IMR-90 (cell line): ENCODE results near the gene RRP8. TPM values are rescaled to one million over a fixed set of nuclear protein-coding genes. Genes with fewer than 3 reads are reported as not detected.
A peak's percentile ranks its signal among the peaks of the same experiment; 100 is the strongest.

Source experiments
- ATAC-seq: fragments of 200-7000 bp; cut with Tn5 transposase; 2 replicates; pipeline ENCODE4 v1.9.1; 2020; ENCODE audit warnings: low read depth, mild to moderate bottlenecking, moderate library complexity
- BruUV-seq: library from RNA; stranded (reverse); fragments of 400-500 nt; replicated peaks from 2 replicates; lab custom pipeline; 2021; lab: Mats Ljungman, UMichigan
- CTCF ChIA-PET: fragments of 300-600 bp; formaldehyde crosslinking; extraction: SDS; loops from one replicate; lab custom pipeline; 2021; ENCODE audit warnings: antibody characterized with exemption; lab: Yijun Ruan, JAX
- POLR2A ChIA-PET: fragments of 300-600 bp; sonication (Branson Sonifier 250); formaldehyde crosslinking; loops from one replicate; lab custom pipeline; 2022; ENCODE audit warnings: antibody characterized with exemption; ENCODE audit not compliant: unreplicated experiment; lab: Charles Lee
- DNase-seq: peaks from one replicate; pipeline ENCODE4 v3.0.0; 2013
- H2AFZ ChIP-seq: replicated peaks from 2 replicates; pipeline ENCODE3; 2013; ENCODE audit warnings: low read length, mild to moderate bottlenecking; ENCODE audit not compliant: poor library complexity
- H2AK5ac ChIP-seq: 2 replicates; pipeline ENCODE4 v1.6.1; 2013; ENCODE audit warnings: low read depth, low read length, inconsistent platforms
- H2AK9ac ChIP-seq: replicated peaks from 2 replicates; pipeline ENCODE3; 2013; ENCODE audit warnings: mild to moderate bottlenecking, low read depth, low read length, moderate library complexity; ENCODE audit not compliant: poor library complexity
- H2BK120ac ChIP-seq: 2 replicates; pipeline ENCODE4 v1.6.1; 2013; ENCODE audit warnings: low read depth, low read length, inconsistent platforms
- H2BK15ac ChIP-seq: 3 replicates; pipeline ENCODE4 v1.6.1; 2013; ENCODE audit warnings: low read depth, low read length, inconsistent platforms
- H2BK20ac ChIP-seq: 2 replicates; pipeline ENCODE4 v1.6.1; 2013; ENCODE audit warnings: low read depth, mild to moderate bottlenecking, inconsistent platforms, low read length, moderate library complexity
- H2BK5ac ChIP-seq: 2 replicates; pipeline ENCODE4 v1.6.1; 2013; ENCODE audit warnings: mild to moderate bottlenecking, low read depth, low read length, inconsistent platforms; ENCODE audit not compliant: poor library complexity, severe bottlenecking
- H3K14ac ChIP-seq: replicated peaks from 2 replicates; pipeline ENCODE4 v1.6.1; 2013; ENCODE audit warnings: low read depth, low read length, inconsistent platforms
- H3K18ac ChIP-seq: 2 replicates; pipeline ENCODE4 v1.6.1; 2013; ENCODE audit warnings: low read depth, low read length, control low read depth
- H3K23ac ChIP-seq: 2 replicates; pipeline ENCODE4 v1.6.1; 2013; ENCODE audit warnings: low read depth, low read length, inconsistent platforms
- H3K27ac ChIP-seq: 2 replicates; pipeline ENCODE4 v1.5.1; 2013; ENCODE audit warnings: mild to moderate bottlenecking, control low read depth, low read length; ENCODE audit not compliant: insufficient read depth
- H3K27me3 ChIP-seq: 2 replicates; pipeline ENCODE4 v1.6.1; 2013; ENCODE audit warnings: low read length; ENCODE audit not compliant: control insufficient read depth, insufficient read depth
- H3K36me3 ChIP-seq: 2 replicates; pipeline ENCODE4 v1.6.1; 2013; ENCODE audit warnings: low read length, mixed read lengths; ENCODE audit not compliant: control insufficient read depth, insufficient read depth
- H3K4ac ChIP-seq: 2 replicates; pipeline ENCODE4 v1.6.1; 2013; ENCODE audit warnings: low read depth, low read length, inconsistent platforms
- H3K4me1 ChIP-seq: 2 replicates; pipeline ENCODE4 v1.6.1; 2013; ENCODE audit warnings: low read length, mixed read lengths; ENCODE audit not compliant: control insufficient read depth, insufficient read depth
- H3K4me2 ChIP-seq: 2 replicates; pipeline ENCODE4 v1.6.1; 2013; ENCODE audit warnings: low read depth, mild to moderate bottlenecking, control low read depth, low read length, moderate library complexity
- H3K4me3 ChIP-seq: 2 replicates; pipeline ENCODE4 v1.5.1; 2013; ENCODE audit warnings: low read depth, mild to moderate bottlenecking, control low read depth, low read length, moderate library complexity; ENCODE audit not compliant: insufficient read depth
- H3K56ac ChIP-seq: 2 replicates; pipeline ENCODE4 v1.6.1; 2013; ENCODE audit warnings: low read length, inconsistent platforms; ENCODE audit not compliant: insufficient read depth; ENCODE audit errors: extremely low read depth
- H3K79me1 ChIP-seq, 2 experiments: 2 replicates each; pipeline ENCODE4 v1.6.1; 2013; ENCODE audit warnings: low read length in 2 of 2, inconsistent platforms in 1 of 2, low read depth in 1 of 2
- H3K9ac ChIP-seq: 2 replicates; pipeline ENCODE4 v1.6.1; 2013; ENCODE audit warnings: low read depth, low read length, control low read depth
- H3K9me1 ChIP-seq: 2 replicates; pipeline ENCODE4 v1.6.1; 2013; ENCODE audit warnings: low read length, inconsistent platforms; ENCODE audit not compliant: insufficient read depth
- H3K9me3 ChIP-seq: 2 replicates; pipeline ENCODE4 v1.6.1; 2013; ENCODE audit warnings: low read length; ENCODE audit not compliant: control insufficient read depth, insufficient read depth
- H4K20me1 ChIP-seq: 2 replicates; pipeline ENCODE4 v1.6.1; 2013; ENCODE audit warnings: low read length, inconsistent platforms; ENCODE audit not compliant: insufficient read depth
- H4K5ac ChIP-seq: 2 replicates; pipeline ENCODE4 v1.6.1; 2013; ENCODE audit warnings: mild to moderate bottlenecking, low read depth, low read length, control low read depth
- H4K8ac ChIP-seq, 2 experiments: 2 replicates each; pipeline ENCODE4 v1.6.1; 2013; ENCODE audit warnings: low read depth in 2 of 2, low read length in 2 of 2, control low read depth in 1 of 2, inconsistent platforms in 1 of 2
- H4K91ac ChIP-seq: 2 replicates; pipeline ENCODE4 v1.6.1; 2013; ENCODE audit warnings: low read depth, low read length, inconsistent platforms; ENCODE audit not compliant: insufficient read depth
- CEBPB ChIP-seq: IDR thresholded peaks from 2 replicates; pipeline ENCODE4 v1.6.1; 2012; ENCODE audit warnings: low read depth, low read length, improper control_type of control experiment
- CHD1 ChIP-seq: IDR thresholded peaks from 2 replicates; pipeline ENCODE4 v1.6.1; 2012; ENCODE audit warnings: low read depth, low read length, improper control_type of control experiment
- FOS ChIP-seq: fragments of 150-350 bp; IDR thresholded peaks from 2 replicates; pipeline ENCODE4 v1.6.1; 2016; ENCODE audit warnings: low read depth, low read length
- MAFK ChIP-seq: IDR thresholded peaks from 2 replicates; pipeline ENCODE4 v1.6.1; 2012; ENCODE audit warnings: low read depth, low read length, improper control_type of control experiment
- MXI1 ChIP-seq: IDR thresholded peaks from 2 replicates; pipeline ENCODE4 v1.6.1; 2012; ENCODE audit warnings: low read depth, mild to moderate bottlenecking, low read length, moderate library complexity, borderline replicate concordance
- NFE2L2 ChIP-seq: fragments of 150-350 bp; IDR thresholded peaks from 2 replicates; pipeline ENCODE4 v1.6.1; 2016; ENCODE audit warnings: low read depth, mild to moderate bottlenecking, low read length
- POLR2A ChIP-seq: IDR thresholded peaks from 2 replicates; pipeline ENCODE4 v1.6.1; 2012; ENCODE audit warnings: mild to moderate bottlenecking, low read depth, low read length
- RAD21 ChIP-seq: IDR thresholded peaks from 2 replicates; pipeline ENCODE4 v1.6.1; 2012; ENCODE audit warnings: low read length, improper control_type of control experiment
- RCOR1 ChIP-seq: IDR thresholded peaks from 2 replicates; pipeline ENCODE4 v1.6.1; 2012; ENCODE audit warnings: mild to moderate bottlenecking, low read length, improper control_type of control experiment; ENCODE audit not compliant: insufficient replicate concordance
- RFX5 ChIP-seq: IDR thresholded peaks from 2 replicates; pipeline ENCODE4 v1.8.0; 2012; ENCODE audit warnings: low read depth, mild to moderate bottlenecking, low read length, moderate library complexity
- SMC3 ChIP-seq: fragments of 150-350 bp; IDR thresholded peaks from 2 replicates; pipeline ENCODE4 v1.6.1; 2016; ENCODE audit warnings: low read depth, mild to moderate bottlenecking, antibody characterized with exemption, low read length, moderate library complexity
- WGBS, 2 experiments: methylation state at CpG; one replicate each; pipeline versions ENCODE4 v1.1.5 to v1.1.7; 2013; ENCODE audit warnings: missing lambda C conversion rate in 2 of 2; ENCODE audit not compliant: insufficient read length in 1 of 2; ENCODE audit errors: extremely low coverage in 2 of 2; 5-methylcytosine and 5-hydroxymethylcytosine counted together
- dilution Hi-C: fragments of 300-500 bp; cut with HindIII; formaldehyde crosslinking; loops from one replicate; pipeline ENCODE4 v1.14.3; 2018; ENCODE audit warnings: low sequenced_read_pairs; ENCODE audit not compliant: unreplicated experiment
- in situ Hi-C: fragments of 300-500 bp; cut with MboI; formaldehyde crosslinking; loops from 3 replicates; pipeline ENCODE4 v1.14.3; 2019; ENCODE audit warnings: low sequenced_read_pairs, inconsistent platforms, mixed read lengths
- intact Hi-C: fragments of 100-400 bp; cut with micrococcal nuclease; formaldehyde crosslinking; loops from 2 replicates; pipeline ENCODE4 v1.10.0; 2022
- polyA plus RNA-seq, 3 experiments: library from polyadenylated mRNA; depleted of rRNA; stranded (reverse); fragments of >200 nt; gene quantifications; 2 replicates each; pipeline ENCODE4 v1.2.3, GENCODE V29; 2012; ENCODE audit warnings: low replicate concordance in 1 of 3
- total RNA-seq: library from RNA; depleted of rRNA; stranded (reverse); fragments of >200 nt; gene quantifications from 2 replicates; pipeline ENCODE4 v1.2.3, GENCODE V29; 2012
- TF ChIP-seq, protein P1 (sequence below): fragments of 150-350 bp; IDR thresholded peaks from 2 replicates; pipeline ENCODE4 v1.6.1; 2017; ENCODE audit warnings: mild to moderate bottlenecking, antibody characterized with exemption, low read length, low read depth
- TF ChIP-seq, protein P2 (sequence below): conservative IDR thresholded peaks from 2 replicates; pipeline ENCODE4 v1.5.1; 2012; ENCODE audit warnings: mild to moderate bottlenecking, low read depth, low read length, improper control_type of control experiment

RRP8 gene
- total and polyA plus RNA-seq, 2 of the 4 experiments (the other 2 are of a cell fraction): 10.8 to 11.5 TPM

DNA sequence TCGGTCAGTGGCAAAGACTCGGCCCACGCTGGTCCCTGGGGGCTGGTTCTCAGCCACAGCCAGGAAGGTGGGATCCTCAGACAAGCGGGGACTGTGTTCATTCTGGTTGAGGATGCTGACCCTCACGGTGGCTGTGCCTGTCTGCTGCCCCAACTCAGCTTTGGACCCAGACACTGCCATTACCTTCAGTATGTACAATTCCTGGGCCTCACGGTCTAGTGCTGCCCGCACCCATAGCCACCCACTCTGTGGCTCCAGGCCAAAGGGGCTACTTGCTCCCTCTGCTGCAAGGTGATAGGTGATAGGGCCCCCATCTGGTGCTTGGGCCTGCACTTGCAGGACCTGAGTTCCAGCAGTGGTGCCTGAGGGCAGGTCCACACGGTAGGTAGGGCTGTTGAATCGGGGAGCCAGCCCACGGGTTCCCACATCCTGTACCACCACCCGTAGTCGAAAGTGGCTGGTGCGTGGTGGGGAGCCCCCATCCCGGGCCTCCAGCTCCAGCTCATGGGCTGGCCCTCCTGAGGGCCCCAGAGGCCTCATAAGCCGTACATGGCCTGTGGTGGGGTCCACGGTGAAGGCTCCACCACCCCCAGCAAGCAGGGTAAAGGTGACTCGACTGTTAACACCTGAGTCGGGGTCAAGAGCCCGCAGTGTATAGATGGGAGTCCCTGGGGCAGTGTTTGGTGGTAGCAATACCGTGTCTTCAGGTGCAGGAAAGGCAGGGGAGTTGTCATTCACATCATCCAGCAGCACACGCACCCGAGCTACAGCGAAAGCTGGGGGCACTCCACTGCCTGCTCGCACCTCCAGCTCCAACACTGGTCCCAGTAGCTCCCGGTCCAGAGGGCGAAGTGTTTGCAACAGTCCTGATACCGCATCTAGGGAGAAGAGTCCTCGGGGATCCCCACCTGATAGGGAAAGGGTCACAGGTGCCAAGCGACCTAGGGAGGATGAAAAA, 29.0 kb upstream of the RRP8 start:
- no peak overlapping the region for H2BK120ac ChIP-seq
- no peak overlapping the region for H3K4me3 ChIP-seq
- peaks cover 4% of the 10 kb centered on the region; the same call in 1 of the 2 replicates for H4K20me1 ChIP-seq
- H3K9me1 ChIP-seq: no peaks in the 10 kb centered on the region; the same call in 1 of the 2 replicates
- H3K27ac ChIP-seq: no peak overlapping the region
- BruUV-seq: TSS peak; percentile 53
- no peak overlapping the region for H4K8ac ChIP-seq
- H3K4me2 ChIP-seq: no peak overlapping the region
- no peak overlapping the region for H3K23ac ChIP-seq
- H2AK5ac ChIP-seq: no peak overlapping the region
- H3K4me1 ChIP-seq: peaks cover 7% of the 10 kb centered on the region
- no peak overlapping the region for H3K4ac ChIP-seq
- H3K36me3 ChIP-seq: peaks cover 47% of the 10 kb centered on the region
- in situ Hi-C loops: no loop called here
- H3K79me1 ChIP-seq: no peaks in the 10 kb centered on the region
- ChIA-PET POLR2A (no interaction called here), CTCF (interaction anchor here (0.7 kb wide), 1 partner anchor 13 kb away, joined by 3 read pairs; the partner anchor contains the start of gene TPP1)
- no peak overlapping the region for H2AFZ ChIP-seq
- no peak overlapping the region for H3K9ac ChIP-seq
- no peak overlapping the region for H4K5ac ChIP-seq
- no peak overlapping the region for H2BK15ac ChIP-seq
- TF ChIP-seq, protein P1, sequence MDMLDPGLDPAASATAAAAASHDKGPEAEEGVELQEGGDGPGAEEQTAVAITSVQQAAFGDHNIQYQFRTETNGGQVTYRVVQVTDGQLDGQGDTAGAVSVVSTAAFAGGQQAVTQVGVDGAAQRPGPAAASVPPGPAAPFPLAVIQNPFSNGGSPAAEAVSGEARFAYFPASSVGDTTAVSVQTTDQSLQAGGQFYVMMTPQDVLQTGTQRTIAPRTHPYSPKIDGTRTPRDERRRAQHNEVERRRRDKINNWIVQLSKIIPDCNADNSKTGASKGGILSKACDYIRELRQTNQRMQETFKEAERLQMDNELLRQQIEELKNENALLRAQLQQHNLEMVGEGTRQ: no peak
- TF ChIP-seq RAD21: no peak
- TF ChIP-seq RFX5: no peak
- TF ChIP-seq, protein P2, sequence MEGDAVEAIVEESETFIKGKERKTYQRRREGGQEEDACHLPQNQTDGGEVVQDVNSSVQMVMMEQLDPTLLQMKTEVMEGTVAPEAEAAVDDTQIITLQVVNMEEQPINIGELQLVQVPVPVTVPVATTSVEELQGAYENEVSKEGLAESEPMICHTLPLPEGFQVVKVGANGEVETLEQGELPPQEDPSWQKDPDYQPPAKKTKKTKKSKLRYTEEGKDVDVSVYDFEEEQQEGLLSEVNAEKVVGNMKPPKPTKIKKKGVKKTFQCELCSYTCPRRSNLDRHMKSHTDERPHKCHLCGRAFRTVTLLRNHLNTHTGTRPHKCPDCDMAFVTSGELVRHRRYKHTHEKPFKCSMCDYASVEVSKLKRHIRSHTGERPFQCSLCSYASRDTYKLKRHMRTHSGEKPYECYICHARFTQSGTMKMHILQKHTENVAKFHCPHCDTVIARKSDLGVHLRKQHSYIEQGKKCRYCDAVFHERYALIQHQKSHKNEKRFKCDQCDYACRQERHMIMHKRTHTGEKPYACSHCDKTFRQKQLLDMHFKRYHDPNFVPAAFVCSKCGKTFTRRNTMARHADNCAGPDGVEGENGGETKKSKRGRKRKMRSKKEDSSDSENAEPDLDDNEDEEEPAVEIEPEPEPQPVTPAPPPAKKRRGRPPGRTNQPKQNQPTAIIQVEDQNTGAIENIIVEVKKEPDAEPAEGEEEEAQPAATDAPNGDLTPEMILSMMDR: no peak
- TF ChIP-seq MAFK: no peak
- TF ChIP-seq CEBPB: no peak
- TF ChIP-seq SMC3: no peak
- TF ChIP-seq FOS: no peak
- TF ChIP-seq NFE2L2: no peak
- no peak for TF ChIP-seq POLR2A
- no peak for TF ChIP-seq RCOR1
- no peak for TF ChIP-seq MXI1
- TF ChIP-seq CHD1: no peak
- H2BK5ac ChIP-seq: no peak overlapping the region
- H2BK20ac ChIP-seq: no peak overlapping the region
- no peaks in the 10 kb centered on the region for H3K27me3 ChIP-seq
- no peak overlapping the region for H3K18ac ChIP-seq
- no peak for ATAC-seq
- H2AK9ac ChIP-seq: no peak overlapping the region
- 94% methylated on average over 8 of the region's 29 CpGs; no CpG with 5 or more reads in 1 of the 2 experiments for WGBS, 2 experiments
- no peak overlapping the region for H4K91ac ChIP-seq
- dilution Hi-C loops: no loop called here
- DNase-seq: no peak
- no peak overlapping the region for H3K56ac ChIP-seq
- H3K14ac ChIP-seq: no peak overlapping the region
- H3K9me3 ChIP-seq: no peaks in the 10 kb centered on the region
- intact Hi-C loops: no loop called here
